ENCODE results near the gene OGFOD2. TPM values are rescaled to one million over a fixed set of nuclear protein-coding genes. Genes with fewer than 3 reads are reported as not detected.

The OGFOD2 gene
- total RNA-seq, 1 donor from 2014 or later, result 20.2 TPM

DNA sequence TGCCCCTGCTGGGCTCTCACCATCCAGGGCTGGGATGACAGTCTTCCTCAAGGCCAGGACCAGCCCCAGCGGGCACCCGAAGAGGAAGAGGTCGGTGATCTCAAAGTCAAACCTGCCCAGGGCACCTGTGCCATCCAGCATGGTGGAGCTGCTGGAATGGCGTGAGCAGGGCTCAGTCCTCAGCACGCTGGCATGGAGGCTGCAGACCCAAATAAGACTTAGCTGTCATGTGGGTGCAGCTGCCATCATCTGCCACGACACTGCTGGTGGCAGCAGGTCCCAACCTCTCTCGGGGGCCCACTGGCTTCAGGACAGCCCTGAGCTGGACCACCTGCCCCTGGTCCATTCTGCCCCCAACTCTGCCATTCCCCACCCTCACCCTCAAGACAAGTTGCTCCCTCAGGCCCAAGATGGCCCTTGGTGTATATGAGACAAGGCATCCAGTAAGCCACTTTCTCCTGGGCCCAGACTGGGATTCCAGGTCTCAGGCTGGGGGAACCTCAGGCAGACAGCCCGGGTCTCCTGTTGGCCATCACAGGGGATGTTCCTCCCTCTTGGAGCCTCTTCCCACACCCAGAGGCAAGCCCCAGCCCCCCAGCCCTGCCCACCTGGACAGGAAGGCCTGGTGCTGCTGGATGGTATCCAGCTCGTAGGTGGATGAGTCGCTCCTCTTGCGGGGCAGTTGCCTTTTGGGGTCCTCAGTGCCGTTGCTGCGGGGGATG is 19.9 kb downstream of the OGFOD2 start:
- Mint-ChIP-seq H3K4me3 (ENCODE audit: unreplicated experiment) (no peak overlapping the region), H3K27ac (ENCODE audit: unreplicated experiment) (no peak overlapping the region), H3K4me1 (ENCODE audit: unreplicated experiment) (no peaks in the 10 kb centered on the region), H3K9me3 (ENCODE audit: unreplicated experiment) (no peaks in the 10 kb centered on the region), H3K27me3 (ENCODE audit: unreplicated experiment) (no peaks in the 10 kb centered on the region), H3K36me3 (ENCODE audit: unreplicated experiment) (no peaks in the 10 kb centered on the region)
- TF ChIP-seq CTCF (IDR thresholded peaks at IDR 0.05), result no peak
- DNase-seq (ENCODE audit: extremely low spot score, unreplicated experiment), result no peak

GRCh38 chr12:122995503-122996187 is 20.6 kb downstream of the OGFOD2 start:
- H3K4me1 Mint-ChIP-seq (ENCODE audit: unreplicated experiment), result no peaks in the 10 kb centered on the region
- no peak for DNase-seq (ENCODE audit: extremely low spot score, unreplicated experiment)
- H3K27me3 Mint-ChIP-seq (ENCODE audit: unreplicated experiment), result no peaks in the 10 kb centered on the region
- no peak overlapping the region for H3K27ac Mint-ChIP-seq (ENCODE audit: unreplicated experiment)
- H3K36me3 Mint-ChIP-seq (ENCODE audit: unreplicated experiment), result no peaks in the 10 kb centered on the region
- H3K4me3 Mint-ChIP-seq (ENCODE audit: unreplicated experiment), result no peak overlapping the region
- no peak for TF ChIP-seq CTCF (IDR thresholded peaks at IDR 0.05)
- H3K9me3 Mint-ChIP-seq (ENCODE audit: unreplicated experiment), result no peaks in the 10 kb centered on the region

- Mint-ChIP-seq H3K9me3 (ENCODE audit: unreplicated experiment) (no peaks in the 10 kb centered on the region), H3K4me1 (ENCODE audit: unreplicated experiment) (no peaks in the 10 kb centered on the region), H3K27ac (ENCODE audit: unreplicated experiment) (no peak overlapping the region), H3K4me3 (ENCODE audit: unreplicated experiment) (no peak overlapping the region), H3K27me3 (ENCODE audit: unreplicated experiment) (no peaks in the 10 kb centered on the region), H3K36me3 (ENCODE audit: unreplicated experiment) (no peaks in the 10 kb centered on the region)
- TF ChIP-seq CTCF (IDR thresholded peaks at IDR 0.05), result no peak
- DNase-seq (ENCODE audit: extremely low spot score, unreplicated experiment), result no peak
These were observed 21.2 kb downstream of the OGFOD2 start for GRCh38 chr12:122996188-122996601.

GRCh38 chr12:122996621-122997342 is 21.7 kb downstream of the OGFOD2 start:
- H3K27ac Mint-ChIP-seq (ENCODE audit: unreplicated experiment), result no peak overlapping the region
- H3K36me3 Mint-ChIP-seq (ENCODE audit: unreplicated experiment), result no peaks in the 10 kb centered on the region
- TF ChIP-seq CTCF (IDR thresholded peaks at IDR 0.05), result no peak
- H3K4me3 Mint-ChIP-seq (ENCODE audit: unreplicated experiment), result no peak overlapping the region
- no peaks in the 10 kb centered on the region for H3K9me3 Mint-ChIP-seq (ENCODE audit: unreplicated experiment)
- no peaks in the 10 kb centered on the region for H3K27me3 Mint-ChIP-seq (ENCODE audit: unreplicated experiment)
- H3K4me1 Mint-ChIP-seq (ENCODE audit: unreplicated experiment), result no peaks in the 10 kb centered on the region
- DNase-seq (ENCODE audit: extremely low spot score, unreplicated experiment), result no peak

Measured in osteocyte (in vitro differentiated cells).